Endothelial cell of umbilical vein (primary cell): ENCODE results near the gene RAX.

Experiments used
- CTCF ChIP-seq, 2 donors: IDR thresholded peaks; 1 replicate in 1 of 2; 2 replicates in 1 of 2; pipeline ENCODE4 v1.5.1; 2011; ENCODE audit warnings: low read length in 2 of 2, mild to moderate bottlenecking in 2 of 2, moderate library complexity in 2 of 2, control low read depth in 1 of 2, inconsistent platforms in 1 of 2, low read depth in 1 of 2; ENCODE audit not compliant: insufficient read depth in 1 of 2; ENCODE audit errors: extremely low read depth in 1 of 2
- EZH2 ChIP-seq: IDR thresholded peaks from 2 replicates; pipeline ENCODE4 v1.6.1; 2012; ENCODE audit warnings: borderline replicate concordance, low read depth, mild to moderate bottlenecking, moderate library complexity, low read length, inconsistent platforms; ENCODE audit not compliant: severe bottlenecking
- TF ChIP-seq, protein P1 (sequence below): IDR thresholded peaks from 2 replicates; pipeline ENCODE4 v1.6.1; 2011; ENCODE audit not compliant: insufficient read depth, insufficient read length

- TF ChIP-seq EZH2 (no peak), CTCF (IDR thresholded peaks at IDR 0.05; ENCODE audit: extremely low read depth in 1 of 2, insufficient read depth in 1 of 2, low read depth in 1 of 2, low read length in 2 of 2) (no peak)
- TF ChIP-seq, protein P1, sequence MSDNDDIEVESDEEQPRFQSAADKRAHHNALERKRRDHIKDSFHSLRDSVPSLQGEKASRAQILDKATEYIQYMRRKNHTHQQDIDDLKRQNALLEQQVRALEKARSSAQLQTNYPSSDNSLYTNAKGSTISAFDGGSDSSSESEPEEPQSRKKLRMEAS: no peak
Measured at GRCh38 chr18:59311631-59312030, 38.4 kb upstream of the RAX start.
